Activated CD4-positive, alpha-beta T cell treated with anti-CD3 and anti-CD28 coated beads, Interleukin-2, amount 10 ng/mL, durations not matched to agents 7 days and 5 days (primary cell): ENCODE data around the gene DCXR. TPM values are rescaled to one million over a fixed set of nuclear protein-coding genes. Genes with fewer than 3 reads are reported as not detected.

Experiments
- CTCF ChIA-PET: fragments of 350-600 bp; sonication (Branson Sonifier 250); formaldehyde crosslinking; loops from one replicate; lab custom pipeline; 2021; ENCODE audit warnings: antibody characterized with exemption; lab: Charles Lee
- POLR2A ChIA-PET: fragments of 350-600 bp; sonication (Branson Sonifier 250); formaldehyde crosslinking; loops from one replicate; lab custom pipeline; 2021; ENCODE audit warnings: antibody characterized with exemption; lab: Charles Lee
- DNase-seq: peaks from one replicate; pipeline ENCODE4 v3.0.0-alpha.2; 2020
- H3K27ac Mint-ChIP-seq: one replicate; pipeline ENCODE4 v1.8.0; 2021; ENCODE audit warnings: mild to moderate bottlenecking, moderate library complexity, mixed read lengths
- H3K27me3 Mint-ChIP-seq: one replicate; pipeline ENCODE4 v1.8.0; 2021; ENCODE audit warnings: mixed read lengths
- H3K36me3 Mint-ChIP-seq: one replicate; pipeline ENCODE4 v1.8.0; 2021; ENCODE audit warnings: low read depth, mixed read lengths
- H3K4me1 Mint-ChIP-seq: one replicate; pipeline ENCODE4 v1.8.0; 2021; ENCODE audit warnings: mixed read lengths
- H3K4me3 Mint-ChIP-seq: one replicate; pipeline ENCODE4 v1.8.0; 2021; ENCODE audit warnings: mild to moderate bottlenecking, moderate library complexity, mixed read lengths
- H3K9me3 Mint-ChIP-seq: one replicate; pipeline ENCODE4 v1.8.0; 2021; ENCODE audit warnings: mixed read lengths
- total RNA-seq, 2 experiments: library from RNA; stranded (reverse); gene quantifications; one replicate each; pipeline ENCODE4 v1.2.3, GENCODE V29; 2021

The DCXR gene
- total RNA-seq, 2 experiments from 2014 or later, result 140 to 144 TPM

GRCh38 chr17:81999976-82000802 is 37.3 kb downstream of the DCXR start:
- CTCF ChIA-PET, result no interaction called here
- H3K36me3 Mint-ChIP-seq, result no peaks in the 10 kb centered on the region
- no peak for DNase-seq
- no peak overlapping the region for H3K4me3 Mint-ChIP-seq
- no peaks in the 10 kb centered on the region for H3K27me3 Mint-ChIP-seq
- H3K4me1 Mint-ChIP-seq, result no peaks in the 10 kb centered on the region
- no peak overlapping the region for H3K27ac Mint-ChIP-seq
- H3K9me3 Mint-ChIP-seq, result no peaks in the 10 kb centered on the region
- POLR2A ChIA-PET, result no interaction called here

- Mint-ChIP-seq H3K27me3 (no peaks in the 10 kb centered on the region), H3K4me3 (no peak overlapping the region), H3K9me3 (no peaks in the 10 kb centered on the region), H3K27ac (no peak overlapping the region), H3K4me1 (no peaks in the 10 kb centered on the region), H3K36me3 (no peaks in the 10 kb centered on the region)
- no peak for DNase-seq
- POLR2A ChIA-PET, result no interaction called here
- CTCF ChIA-PET, result no interaction called here
Observed at GRCh38 chr17:81999587-81999975, 37.9 kb downstream of the DCXR start.

- H3K4me3 Mint-ChIP-seq, result no peak overlapping the region
- ChIA-PET CTCF (interaction anchor here (0.5 kb wide), 1 partner anchor 13 kb away, joined by 3 read pairs; no protein-coding TSS in a partner anchor), POLR2A (no interaction called here)
- H3K4me1 Mint-ChIP-seq, result no peaks in the 10 kb centered on the region
- H3K36me3 Mint-ChIP-seq, result no peaks in the 10 kb centered on the region
- DNase-seq, result no peak
- no peak overlapping the region for H3K27ac Mint-ChIP-seq
- H3K9me3 Mint-ChIP-seq, result no peaks in the 10 kb centered on the region
- H3K27me3 Mint-ChIP-seq, result no peaks in the 10 kb centered on the region
Observed at GRCh38 chr17:81998691-81999438, 38.6 kb downstream of the DCXR start.

GRCh38 chr17:81998212-81998611 is 39.3 kb downstream of the DCXR start:
- H3K27ac Mint-ChIP-seq, result no peak overlapping the region
- no peaks in the 10 kb centered on the region for H3K4me1 Mint-ChIP-seq
- no peaks in the 10 kb centered on the region for H3K27me3 Mint-ChIP-seq
- DNase-seq, result no peak
- ChIA-PET POLR2A (no interaction called here), CTCF (no interaction called here)
- H3K36me3 Mint-ChIP-seq, result no peaks in the 10 kb centered on the region
- H3K4me3 Mint-ChIP-seq, result no peak overlapping the region
- H3K9me3 Mint-ChIP-seq, result no peaks in the 10 kb centered on the region

GRCh38 chr17:81996757-81997441 is 40.6 kb downstream of the DCXR start:
- H3K4me1 Mint-ChIP-seq, result no peaks in the 10 kb centered on the region
- H3K9me3 Mint-ChIP-seq, result no peaks in the 10 kb centered on the region
- H3K27ac Mint-ChIP-seq, result no peak overlapping the region
- no peaks in the 10 kb centered on the region for H3K36me3 Mint-ChIP-seq
- POLR2A ChIA-PET, result no interaction called here
- CTCF ChIA-PET, result interaction anchor here (0.9 to 2.4 kb wide), 3 partner anchors 11 to 37 kb away, joined by 4 to 10 read pairs (median 6); no protein-coding TSS in a partner anchor
- no peak for DNase-seq
- no peak overlapping the region for H3K4me3 Mint-ChIP-seq
- no peaks in the 10 kb centered on the region for H3K27me3 Mint-ChIP-seq

- DNase-seq, result no peak
- no peaks in the 10 kb centered on the region for H3K4me1 Mint-ChIP-seq
- no peak overlapping the region for H3K4me3 Mint-ChIP-seq
- no peaks in the 10 kb centered on the region for H3K36me3 Mint-ChIP-seq
- ChIA-PET CTCF (interaction anchor here (0.9 to 2.4 kb wide), 3 partner anchors 10 to 37 kb away, joined by 4 to 10 read pairs (median 6); no protein-coding TSS in a partner anchor), POLR2A (no interaction called here)
- no peaks in the 10 kb centered on the region for H3K27me3 Mint-ChIP-seq
- H3K27ac Mint-ChIP-seq, result no peak overlapping the region
- no peaks in the 10 kb centered on the region for H3K9me3 Mint-ChIP-seq
Observed at GRCh38 chr17:81996232-81996756, 41.2 kb downstream of the DCXR start.

- no peak overlapping the region for H3K27ac Mint-ChIP-seq
- H3K36me3 Mint-ChIP-seq, result no peaks in the 10 kb centered on the region
- no peaks in the 10 kb centered on the region for H3K9me3 Mint-ChIP-seq
- DNase-seq, result no peak
- H3K27me3 Mint-ChIP-seq, result no peaks in the 10 kb centered on the region
- H3K4me1 Mint-ChIP-seq, result peaks cover 2% of the 10 kb centered on the region
- ChIA-PET CTCF (interaction anchor here (2.4 kb wide), 1 partner anchor 36 kb away, joined by 10 read pairs; no protein-coding TSS in a partner anchor), POLR2A (no interaction called here)
- H3K4me3 Mint-ChIP-seq, result no peak overlapping the region
Observed at GRCh38 chr17:81995463-81996231, 41.9 kb downstream of the DCXR start.

- Mint-ChIP-seq H3K4me1 (peaks cover 2% of the 10 kb centered on the region), H3K4me3 (no peak overlapping the region), H3K27me3 (no peaks in the 10 kb centered on the region), H3K36me3 (no peaks in the 10 kb centered on the region), H3K27ac (no peak overlapping the region), H3K9me3 (no peaks in the 10 kb centered on the region)
- ChIA-PET CTCF (interaction anchor here (1.1 kb wide), 1 partner anchor 231 kb away, joined by 5 read pairs; no protein-coding TSS in a partner anchor), POLR2A (no interaction called here)
- no peak for DNase-seq
Observed at GRCh38 chr17:81994593-81995462, 42.7 kb downstream of the DCXR start.

GRCh38 chr17:81993729-81994592 is 43.5 kb downstream of the DCXR start:
- Mint-ChIP-seq H3K4me3 (no peak overlapping the region), H3K9me3 (no peaks in the 10 kb centered on the region), H3K36me3 (no peaks in the 10 kb centered on the region), H3K27ac (no peak overlapping the region), H3K4me1 (peaks cover 2% of the 10 kb centered on the region), H3K27me3 (no peaks in the 10 kb centered on the region)
- no peak for DNase-seq
- ChIA-PET CTCF (interaction anchor here (1.1 kb wide), 1 partner anchor 232 kb away, joined by 5 read pairs; no protein-coding TSS in a partner anchor), POLR2A (no interaction called here)

GRCh38 chr17:81992306-81993102 is 45.0 kb downstream of the DCXR start:
- Mint-ChIP-seq H3K27ac (no peak overlapping the region), H3K4me1 (peaks cover 2% of the 10 kb centered on the region), H3K4me3 (no peak overlapping the region), H3K27me3 (no peaks in the 10 kb centered on the region), H3K9me3 (no peaks in the 10 kb centered on the region), H3K36me3 (peaks cover 1% of the 10 kb centered on the region)
- ChIA-PET CTCF (interaction anchor here (0.5 kb wide), 1 partner anchor 438 kb away, joined by 3 read pairs; no protein-coding TSS in a partner anchor), POLR2A (no interaction called here)
- DNase-seq, result no peak
